ENCODE measurements around the gene IL22RA1. TPM values are rescaled to one million over a fixed set of nuclear protein-coding genes. Genes with fewer than 3 reads are reported as not detected.

Gene IL22RA1
- total RNA-seq, 1 experiment from 2014 or later = 0.13 TPM

DNA sequence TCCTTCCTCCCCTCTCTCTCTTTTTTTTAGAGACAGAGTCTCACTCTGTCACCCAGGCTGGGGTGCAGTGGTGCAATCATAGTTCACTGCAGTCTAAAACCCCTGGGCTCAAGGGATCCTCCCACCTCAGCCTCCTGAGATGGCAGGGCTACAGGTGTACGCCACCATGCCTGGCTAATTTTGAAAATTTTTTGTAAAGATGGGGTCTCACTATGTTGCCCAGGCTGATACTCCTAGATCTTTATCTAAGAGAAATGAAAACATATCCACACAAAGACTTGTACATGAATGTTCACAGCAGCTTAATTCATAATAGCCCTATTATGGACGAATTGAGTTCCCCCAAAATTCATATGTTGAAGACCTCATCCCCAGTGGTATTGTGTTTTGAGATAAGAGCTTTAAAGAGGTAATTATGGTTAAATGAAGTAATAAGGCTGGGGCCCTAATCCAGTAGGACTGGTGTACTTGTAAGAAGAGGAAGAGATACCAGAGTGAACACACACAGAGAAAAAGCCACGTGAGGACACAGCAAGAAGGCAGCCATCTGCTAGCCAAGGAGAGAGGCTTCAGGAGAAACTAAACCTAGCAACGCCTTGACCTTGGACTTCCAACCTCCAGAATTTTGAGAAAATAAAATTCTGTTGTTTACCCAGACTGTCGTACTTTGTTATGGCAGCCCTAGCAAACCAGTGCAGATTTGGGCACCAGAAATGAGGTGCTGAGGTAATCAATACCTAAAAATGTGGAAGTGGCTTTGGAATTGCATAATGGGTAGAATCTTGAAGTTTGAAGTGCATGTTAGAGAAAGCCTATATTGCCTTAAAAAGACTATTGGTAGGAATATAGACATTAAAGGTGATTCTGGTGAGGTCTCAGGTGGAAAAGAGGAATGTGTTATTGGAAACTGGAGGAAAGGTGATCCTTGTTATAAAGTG is 31.0 kb upstream of the IL22RA1 start:
- Histone ChIP-seq H3K4ac (ENCODE audit: low read depth, low read length) (no peak overlapping the region), H4K5ac (ENCODE audit: insufficient read length, low read depth, low read length) (no peak overlapping the region), H2BK12ac (ENCODE audit: insufficient read length, low read depth, low read length) (no peak overlapping the region), H4K8ac (replicated peaks; ENCODE audit: insufficient read length, low read depth, low read length) (no peak overlapping the region), H3K79me2 (ENCODE audit: insufficient read depth, low read length) (no peaks in the 10 kb centered on the region), H3K4me2 (ENCODE audit: insufficient read depth, insufficient read length, low read length) (no peak overlapping the region), H3K4me1 (ENCODE audit: insufficient read depth, low read length) (no peaks in the 10 kb centered on the region), H2BK120ac (ENCODE audit: low read depth, low read length, poor library complexity, severe bottlenecking) (no peak overlapping the region), H3K27me3 (ENCODE audit: insufficient read depth, low read length) (no peaks in the 10 kb centered on the region), H2AK5ac (ENCODE audit: insufficient read length, low read length) (no peak overlapping the region), H3K9ac (ENCODE audit: extremely low read depth, insufficient read length, low read length) (no peak overlapping the region), H3K18ac (ENCODE audit: insufficient read length, low read depth, low read length) (no peak overlapping the region), H2BK15ac (ENCODE audit: low read depth, low read length) (no peak overlapping the region), H3K14ac (ENCODE audit: insufficient read depth, low read length) (no peak overlapping the region), H2BK20ac (ENCODE audit: low read depth, low read length, poor library complexity, severe bottlenecking) (no peak overlapping the region), H3K23me2 (ENCODE audit: insufficient read length, low read depth, low read length, poor library complexity, severe bottlenecking) (no peaks in the 10 kb centered on the region), H3K23ac (ENCODE audit: insufficient read length, low read depth, low read length) (no peak overlapping the region), H3K27ac (ENCODE audit: insufficient read length, low read depth, low read length) (no peak overlapping the region), H3K56ac (ENCODE audit: insufficient read length, low read depth, low read length) (no peak overlapping the region), H4K91ac (ENCODE audit: insufficient read length, low read depth, low read length) (no peak overlapping the region), H2AFZ (ENCODE audit: low read length) (no peak overlapping the region), H3T11ph (ENCODE audit: low read length) (no peak overlapping the region), H2BK5ac (ENCODE audit: insufficient read length, low read length) (no peak overlapping the region), H3K9me3 (ENCODE audit: control insufficient read depth, low read depth, low read length) (no peaks in the 10 kb centered on the region), H3K79me1 (ENCODE audit: insufficient read depth, low read depth, low read length, poor library complexity, severe bottlenecking) (no peaks in the 10 kb centered on the region), H4K20me1 (ENCODE audit: control insufficient read depth, insufficient read depth, insufficient read length) (no peaks in the 10 kb centered on the region)
- Mint-ChIP-seq H3K4me3 (no peak overlapping the region), H3K27ac (no peak overlapping the region), H3K27me3 (ENCODE audit: low read depth) (no peaks in the 10 kb centered on the region), H3K36me3 (ENCODE audit: insufficient read depth in 1 of 3, low read depth in 3 of 3) (peaks cover 4 to 18% (median 15%) of the 10 kb centered on the region in 3 experiments; a peak in 6 of 7 replicates), H3K4me1 (peaks cover 6% of the 10 kb centered on the region in 2 experiments; a peak in 3 of 4 replicates), H3K9me3 (no peaks in the 10 kb centered on the region; a peak in 3 of 5 replicates)
- DNase-seq = no peak
- TF ChIP-seq CTCF (conservative IDR thresholded peaks at IDR 0.05) = no peak
- no CpG with 5 or more reads among the region's 5 CpGs for WGBS (ENCODE audit: extremely low coverage, insufficient read length, low lambda C conversion rate)

All from H9 (cell line).